Body of pancreas (tissue), 4 donors: ENCODE data around the gene HS3ST4.

Source experiments
- CTCF ChIP-seq, 7 experiments: fragments of 450-650 bp in 4 of 7; fragments of 200-600 bp in 3 of 7; sonication (generic) in 3 of 7; IDR thresholded peaks; one replicate each; pipeline ENCODE4 v1.5.1; 2016 to 2019; ENCODE audit warnings: antibody characterized with exemption in 7 of 7
- POLR2A ChIP-seq, 3 donors: fragments of 450-650 bp; IDR thresholded peaks; one replicate each; pipeline ENCODE4 v1.6.1; 2016; ENCODE audit warnings: antibody characterized with exemption in 3 of 3, mild to moderate bottlenecking in 2 of 3

- TF ChIP-seq CTCF (IDR thresholded peaks at IDR 0.05) (no peak), POLR2A (IDR thresholded peaks at IDR 0.05) (no peak)
These were observed 72.7 kb downstream of the HS3ST4 start for GRCh38 chr16:25764466-25764865.
